Heart left ventricle (tissue), 16 donors: ENCODE data around the gene PRDM15. TPM values are rescaled to one million over a fixed set of nuclear protein-coding genes. Genes with fewer than 3 reads are reported as not detected.

ENCODE experiments used
- ATAC-seq, 4 donors: fragments of 200-7000 bp; cut with Tn5 transposase; one replicate each; pipeline ENCODE4 v1.9.1; 2020 to 2022; ENCODE audit warnings: moderate library complexity in 4 of 4, mild to moderate bottlenecking in 3 of 4, moderate number of reproducible peaks in 1 of 4
- DNase-seq, 5 donors: peaks; one replicate each; pipeline ENCODE4 v3.0.0-alpha.2; 2020
- H3K27ac ChIP-seq, 12 donors: fragments of 200-600 bp; sonication (generic) in 4 of 12; one replicate each; pipeline versions ENCODE4 v1.5.0 to v1.8.0; 2016 to 2022; ENCODE audit warnings: mild to moderate bottlenecking in 2 of 12
- H3K27me3 ChIP-seq, 9 donors: fragments of 200-600 bp; sonication (generic) in 2 of 9; one replicate each; pipeline versions ENCODE4 v1.5.1 to v1.8.0; 2016 to 2022; ENCODE audit warnings: mild to moderate bottlenecking in 3 of 9
- H3K36me3 ChIP-seq, 9 donors: fragments of 200-600 bp; sonication (generic) in 2 of 9; one replicate each; pipeline versions ENCODE4 v1.5.0 to v1.8.0; 2018 to 2022; ENCODE audit warnings: mild to moderate bottlenecking in 2 of 9
- H3K4me1 ChIP-seq, 12 donors: fragments of 200-600 bp; sonication (generic) in 4 of 12; one replicate each; pipeline versions ENCODE4 v1.5.0 to v1.8.0; 2016 to 2022; ENCODE audit warnings: mild to moderate bottlenecking in 3 of 12
- H3K4me3 ChIP-seq, 12 donors: fragments of 200-600 bp; sonication (generic) in 4 of 12; one replicate each; pipeline versions ENCODE4 v1.5.0 to v1.8.0; 2017 to 2022; ENCODE audit warnings: mild to moderate bottlenecking in 9 of 12, moderate library complexity in 4 of 12
- H3K9me3 ChIP-seq, 12 donors: fragments of 200-600 bp; sonication (generic) in 4 of 12; one replicate each; pipeline versions ENCODE4 v1.5.0 to v1.8.0; 2016 to 2022; ENCODE audit warnings: mild to moderate bottlenecking in 1 of 12
- CTCF ChIP-seq, 12 donors: fragments of 200-600 bp; sonication (generic) in 4 of 12; IDR thresholded peaks; one replicate each; pipeline versions ENCODE4 v1.5.0 to v1.8.0; 2018 to 2022; ENCODE audit warnings: antibody characterized with exemption in 12 of 12, mild to moderate bottlenecking in 5 of 12
- POLR2A ChIP-seq, 2 donors: fragments of 450-650 bp; IDR thresholded peaks; one replicate each; pipeline ENCODE4 v1.6.1; 2017; ENCODE audit warnings: antibody characterized with exemption in 2 of 2, mild to moderate bottlenecking in 2 of 2, moderate library complexity in 2 of 2
- WGBS, 4 donors: extraction: QIAGEN DNeasy Blood & Tissue Kit in 2 of 4; methylation state at CpG; one replicate each; pipeline versions ENCODE4 v1.1.5 to v1.1.7; 2013 to 2018; 5-methylcytosine and 5-hydroxymethylcytosine counted together
- intact Hi-C, 10 donors: fragments of 100-400 bp; cut with DNase I; formaldehyde crosslinking; loops; one replicate each; pipeline versions ENCODE4 v1.11.1 to v1.14.2; 2022
- polyA plus RNA-seq, 2 donors: library from polyadenylated mRNA; stranded (reverse); fragments of 200-250 nt; gene quantifications; one replicate each; pipeline ENCODE4 v1.2.3, GENCODE V29; 2013
- total RNA-seq, 9 donors: library from RNA; depleted of rRNA in 2 of 9; stranded (reverse); fragments of >200 nt in 2 of 9; fragmentation: NEBNext Ultra II Directional in 3 of 9; extraction: Animal tissue kit (Norgen Biotek cat#: 25700) in 3 of 9; gene quantifications; one replicate each; pipeline versions ENCODE4 v1.1.0 to v1.2.4, GENCODE V29; 2016 to 2023
- donor health status: ischemic (EF 13 %, LVEDD 7.1; RV severe dilation, severe dysfunction).
- donor health status: healthy with polysubstance abuse.
- donor health status: DM: no; HTN: yes; CAD: no.
- donor health status: DM: no; HTN: no; CAD: no.
- donor health status: ischemic (EF 25% LVEDD 6.9; RV normal size, moderate dysfunction).
- donor health status: ischemic (EF 25% LVEDD 5.7; RV mildly dilated, moderate dysfunction).
- donor health status: healthy.
- donor health status: DM: yes; HTN: yes; CAD: no.
- donor health status: ischemic (EF 35%, LVEDD 5.7; RV mildly dilated, moderate dysfunction).
- donor health status: nonischemic (EF 11% LVEDD 7.7; RV severe dilation, severe dysfunction).
- donor health status: DM: yes; HTN: yes; CAD: no.
- donor health status: PGD.
- donor health status: ischemic (EF 29% LVEDD 5.4; RV normal size, mild dysfunction).
- donor health status: nonischemic (EF 23%, LVEDD 6.1; RV moderate dilation, normal function).

Gene PRDM15
- total and polyA plus RNA-seq, 11 donors, result 2.1 to 6.3 (median 2.7) TPM

GRCh38 chr21:41781050-41781410 lies 98.1 kb downstream of the PRDM15 start:
- Histone ChIP-seq H3K4me3 (no peak overlapping the region), H3K36me3 (no peaks in the 10 kb centered on the region), H3K27ac (no peak overlapping the region), H3K27me3 (peaks cover 4 to 78% (median 34%) of the 10 kb centered on the region in 9 donors), H3K9me3 (no peaks in the 10 kb centered on the region), H3K4me1 (peaks cover 0 to 10% (median 7%) of the 10 kb centered on the region in 12 donors)
- WGBS, 4 donors, result 72 to 85% (median 80%) methylated on average over 2 of the region's 2 CpGs
- no peak for DNase-seq
- TF ChIP-seq CTCF (IDR thresholded peaks at IDR 0.05) (no peak), POLR2A (IDR thresholded peaks at IDR 0.05) (no peak)
- no peak for ATAC-seq
- intact Hi-C loops, result no loop called here

- ATAC-seq, result no peak
Measured at GRCh38 chr21:41780337-41781049, 98.7 kb downstream of the PRDM15 start.

GRCh38 chr21:41779659-41780058 lies 99.5 kb downstream of the PRDM15 start:
- peaks cover 4 to 72% (median 37%) of the 10 kb centered on the region in 9 donors for H3K27me3 ChIP-seq
- H3K9me3 ChIP-seq, result no peaks in the 10 kb centered on the region
- no peak overlapping the region for H3K27ac ChIP-seq
- TF ChIP-seq POLR2A (IDR thresholded peaks at IDR 0.05), result no peak
- TF ChIP-seq CTCF (IDR thresholded peaks at IDR 0.05), result no peak
- 45 to 60% (median 48%) methylated on average over 5 of the region's 5 CpGs for WGBS, 4 donors
- intact Hi-C loops, result loop anchor here in 9 of 10 donors (2.0 to 10.0 kb wide), 9 partner anchors 167 to 657 kb away; no protein-coding TSS in a partner anchor
- H3K4me3 ChIP-seq, result no peak overlapping the region
- ATAC-seq (no peak), DNase-seq (no peak)
- peaks cover 0 to 10% (median 7%) of the 10 kb centered on the region in 12 donors for H3K4me1 ChIP-seq
- H3K36me3 ChIP-seq, result no peaks in the 10 kb centered on the region

More at GRCh38 chr21:41780337-41781049, 98.7 kb downstream of the PRDM15 start:
- no peaks in the 10 kb centered on the region for H3K9me3 ChIP-seq
- H3K4me3 ChIP-seq, result no peak overlapping the region
- H3K4me1 ChIP-seq, result peaks cover 0 to 10% (median 7%) of the 10 kb centered on the region in 12 donors
- H3K36me3 ChIP-seq, result no peaks in the 10 kb centered on the region
- no peak for DNase-seq
- 59 to 71% (median 61%) methylated on average over 1 of the region's 1 CpG for WGBS, 4 donors
- peaks cover 4 to 76% (median 36%) of the 10 kb centered on the region in 9 donors for H3K27me3 ChIP-seq
- no peak for TF ChIP-seq CTCF (IDR thresholded peaks at IDR 0.05)
- no peak for TF ChIP-seq POLR2A (IDR thresholded peaks at IDR 0.05)
- intact Hi-C loops, result no loop called here
- no peak overlapping the region for H3K27ac ChIP-seq

GRCh38 chr21:41778930-41779600 lies 100.1 kb downstream of the PRDM15 start:
- H3K4me1 ChIP-seq, result peaks cover 0 to 10% (median 7%) of the 10 kb centered on the region in 12 donors
- WGBS, 4 donors, result 13 to 20% (median 16%) methylated on average over 16 of the region's 16 CpGs
- H3K9me3 ChIP-seq, result no peaks in the 10 kb centered on the region
- ATAC-seq (no peak), DNase-seq (no peak)
- H3K27ac ChIP-seq, result no peak overlapping the region
- H3K27me3 ChIP-seq, result peaks cover 4 to 71% (median 33%) of the 10 kb centered on the region in 9 donors
- intact Hi-C loops, result loop anchor here (1.0 to 10.0 kb wide), 11 partner anchors 166 to 657 kb away; no protein-coding TSS in a partner anchor
- H3K4me3 ChIP-seq, result no peak overlapping the region
- TF ChIP-seq CTCF (IDR thresholded peaks at IDR 0.05) (no peak), POLR2A (IDR thresholded peaks at IDR 0.05) (no peak)
- no peaks in the 10 kb centered on the region for H3K36me3 ChIP-seq
